Adipocyte (in vitro differentiated cells): ENCODE measurements around the gene DIP2B.

Experiments
- DNase-seq: peaks from one replicate; pipeline ENCODE4 v3.0.0-alpha.2; 2015; ENCODE audit warnings: low read depth
- H3K27me3 ChIP-seq: replicated peaks from 2 replicates; pipeline ENCODE4 v1.7.0; 2013; ENCODE audit warnings: mild to moderate bottlenecking, low read length, moderate library complexity; ENCODE audit not compliant: control insufficient read depth, insufficient read depth
- H3K36me3 ChIP-seq: 2 replicates; pipeline ENCODE4 v1.7.0; 2013; ENCODE audit warnings: low read length, mild to moderate bottlenecking, moderate library complexity; ENCODE audit not compliant: control insufficient read depth, insufficient read depth, severe bottlenecking
- H3K4me1 ChIP-seq: 2 replicates; pipeline ENCODE4 v1.7.0; 2013; ENCODE audit warnings: mild to moderate bottlenecking, low read length, moderate library complexity; ENCODE audit not compliant: control insufficient read depth, insufficient read depth
- H3K4me3 ChIP-seq: 2 replicates; pipeline ENCODE4 v1.7.0; 2013; ENCODE audit warnings: mild to moderate bottlenecking, low read length, moderate library complexity
- H3K9ac ChIP-seq: 2 replicates; pipeline ENCODE4 v1.7.0; 2013; ENCODE audit warnings: mild to moderate bottlenecking, low read length, moderate library complexity
- H3K9me3 ChIP-seq: 2 replicates; pipeline ENCODE4 v1.7.0; 2013; ENCODE audit warnings: mild to moderate bottlenecking, low read length, moderate library complexity; ENCODE audit not compliant: control insufficient read depth

The DIP2B gene

DNA sequence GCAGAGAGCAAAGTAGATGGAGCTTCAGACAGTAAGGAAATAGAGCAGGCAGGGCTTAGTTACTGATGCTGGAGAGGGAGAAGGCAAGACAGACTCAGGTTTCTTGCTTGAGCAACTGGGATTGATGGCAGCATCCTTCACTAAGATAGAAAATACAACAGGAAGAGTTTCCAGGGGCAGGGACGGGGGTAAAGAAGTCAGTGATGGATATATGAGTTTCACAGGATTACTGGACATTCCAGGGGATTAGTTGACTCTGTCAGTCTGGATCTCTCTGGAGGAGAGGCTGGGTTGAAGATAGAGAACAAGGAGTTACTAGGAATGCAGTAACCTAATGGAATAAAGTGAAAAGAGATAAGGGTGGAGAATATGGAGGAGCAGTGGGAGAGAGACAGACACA lies 184.7 kb downstream of the DIP2B start:
- Histone ChIP-seq H3K27me3 (no peaks in the 10 kb centered on the region), H3K4me3 (no peak overlapping the region), H3K9ac (no peak overlapping the region), H3K9me3 (no peaks in the 10 kb centered on the region), H3K36me3 (peaks cover 39% of the 10 kb centered on the region), H3K4me1 (peaks cover 8% of the 10 kb centered on the region)
- peak; percentile 27 for DNase-seq

DNA sequence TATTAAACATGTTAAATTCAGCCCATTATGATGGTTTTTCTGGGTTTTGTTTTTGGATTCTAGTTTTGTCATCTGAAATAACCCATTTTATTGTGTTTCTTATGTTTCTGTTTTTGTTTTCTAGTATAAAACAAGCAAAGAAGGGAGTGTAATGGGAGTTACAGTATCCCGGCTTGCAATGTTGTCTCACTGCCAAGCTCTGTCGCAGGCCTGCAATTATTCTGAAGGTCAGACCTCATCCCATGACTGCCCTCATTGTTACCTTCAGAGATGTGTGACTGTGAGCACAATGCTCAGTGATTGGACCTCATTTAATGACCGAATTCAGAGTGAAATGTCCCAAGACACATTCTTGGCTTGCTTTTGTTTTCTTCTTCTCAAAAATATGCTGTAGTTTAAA lies 186.1 kb downstream of the DIP2B start:
- peaks cover 45% of the 10 kb centered on the region for H3K36me3 ChIP-seq
- no peaks in the 10 kb centered on the region for H3K27me3 ChIP-seq
- peak; percentile 64 for DNase-seq
- H3K9me3 ChIP-seq = no peaks in the 10 kb centered on the region
- no peak overlapping the region for H3K9ac ChIP-seq
- H3K4me3 ChIP-seq = no peak overlapping the region
- H3K4me1 ChIP-seq = peaks cover 8% of the 10 kb centered on the region

DNA sequence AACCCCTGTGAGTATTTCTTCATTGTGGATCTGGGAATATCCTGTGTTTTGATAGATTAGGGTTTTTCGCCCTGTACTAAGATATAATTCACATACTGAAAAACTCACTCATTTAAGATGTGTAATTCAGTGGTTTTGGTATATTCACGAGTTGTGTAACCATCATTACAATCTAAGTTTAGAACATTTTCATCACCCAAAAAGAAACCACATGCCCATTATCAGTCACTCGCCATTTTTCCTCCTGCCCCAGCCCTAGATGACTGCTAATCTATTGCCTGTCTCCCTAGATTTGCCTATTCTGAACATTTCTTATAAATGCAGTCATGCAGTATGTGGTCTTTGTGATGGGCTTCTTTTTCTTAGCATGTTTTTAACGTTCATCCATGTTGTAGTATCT lies 191.2 kb downstream of the DIP2B start:
- peaks cover 68% of the 10 kb centered on the region for H3K36me3 ChIP-seq
- H3K4me1 ChIP-seq = peaks cover 4% of the 10 kb centered on the region
- H3K27me3 ChIP-seq = no peaks in the 10 kb centered on the region
- H3K4me3 ChIP-seq = no peak overlapping the region
- DNase-seq = no peak
- no peak overlapping the region for H3K9ac ChIP-seq
- no peaks in the 10 kb centered on the region for H3K9me3 ChIP-seq

DNA sequence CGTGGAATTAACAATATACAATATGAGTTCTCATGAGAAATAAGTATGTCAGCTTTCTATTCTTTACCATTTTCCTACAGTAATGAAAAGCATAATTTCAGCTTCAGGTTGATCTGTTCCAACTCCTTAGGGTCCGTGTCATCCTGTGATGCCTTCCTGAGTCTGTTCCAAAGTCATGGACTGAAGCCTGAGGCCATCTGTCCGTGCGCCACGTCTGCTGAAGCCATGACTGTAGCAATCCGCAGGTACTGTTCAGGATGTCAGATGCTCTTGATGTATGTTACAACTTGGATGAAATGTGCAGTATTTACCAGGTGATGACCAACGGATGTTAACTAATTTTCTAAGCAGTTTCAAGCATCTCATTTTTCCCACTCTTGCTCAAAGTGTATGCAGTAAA lies 192.1 kb downstream of the DIP2B start:
- peaks cover 69% of the 10 kb centered on the region for H3K36me3 ChIP-seq
- no peaks in the 10 kb centered on the region for H3K9me3 ChIP-seq
- H3K9ac ChIP-seq = no peak overlapping the region
- no peaks in the 10 kb centered on the region for H3K27me3 ChIP-seq
- DNase-seq = no peak
- no peak overlapping the region for H3K4me3 ChIP-seq
- H3K4me1 ChIP-seq = no peaks in the 10 kb centered on the region

DNA sequence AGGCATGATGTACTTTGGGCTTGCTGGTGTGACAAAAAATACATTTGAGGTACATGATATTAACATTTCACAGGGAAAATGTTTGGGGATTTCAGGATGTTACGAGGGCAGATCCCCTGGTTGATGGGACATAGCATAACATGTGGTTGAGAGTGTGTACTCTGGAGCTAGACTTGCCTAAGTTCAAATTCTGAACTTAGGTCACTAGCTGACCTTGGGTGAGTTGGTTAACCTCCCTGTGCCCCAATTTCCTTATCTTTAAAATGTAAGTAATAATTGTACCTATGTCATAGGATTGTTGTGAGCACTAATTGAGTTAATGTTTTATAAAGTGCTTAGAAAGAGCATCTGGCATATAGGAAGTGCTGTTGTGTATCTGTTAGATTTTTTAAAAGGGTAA lies 194.4 kb downstream of the DIP2B start:
- DNase-seq = no peak
- Histone ChIP-seq H3K9me3 (no peaks in the 10 kb centered on the region), H3K9ac (no peak overlapping the region), H3K27me3 (no peaks in the 10 kb centered on the region), H3K4me1 (no peaks in the 10 kb centered on the region), H3K36me3 (peaks cover 57% of the 10 kb centered on the region), H3K4me3 (no peak overlapping the region)

DNA sequence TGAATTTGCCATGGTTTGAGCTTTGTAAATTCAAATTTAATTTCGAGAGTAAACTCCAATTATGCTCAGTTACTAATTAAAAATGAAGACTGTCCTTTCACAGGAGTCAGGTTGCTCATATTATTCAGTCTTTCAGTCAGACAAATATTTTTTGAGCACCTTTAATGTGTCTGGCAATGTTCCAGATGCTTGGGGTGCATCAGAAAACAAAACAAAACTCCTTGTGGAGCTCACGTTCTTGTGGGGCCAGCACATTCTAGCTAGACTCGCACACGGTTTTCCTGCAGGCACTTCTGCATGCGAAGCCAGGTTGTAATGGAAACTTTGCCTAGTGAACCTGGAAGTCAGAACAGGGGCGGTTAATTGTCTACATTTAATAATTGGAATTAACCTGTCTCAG lies 195.2 kb downstream of the DIP2B start:
- no peaks in the 10 kb centered on the region for H3K9me3 ChIP-seq
- H3K9ac ChIP-seq = no peak overlapping the region
- peaks cover 63% of the 10 kb centered on the region for H3K36me3 ChIP-seq
- H3K4me3 ChIP-seq = no peak overlapping the region
- DNase-seq = no peak
- H3K4me1 ChIP-seq = no peaks in the 10 kb centered on the region
- no peaks in the 10 kb centered on the region for H3K27me3 ChIP-seq

DNA sequence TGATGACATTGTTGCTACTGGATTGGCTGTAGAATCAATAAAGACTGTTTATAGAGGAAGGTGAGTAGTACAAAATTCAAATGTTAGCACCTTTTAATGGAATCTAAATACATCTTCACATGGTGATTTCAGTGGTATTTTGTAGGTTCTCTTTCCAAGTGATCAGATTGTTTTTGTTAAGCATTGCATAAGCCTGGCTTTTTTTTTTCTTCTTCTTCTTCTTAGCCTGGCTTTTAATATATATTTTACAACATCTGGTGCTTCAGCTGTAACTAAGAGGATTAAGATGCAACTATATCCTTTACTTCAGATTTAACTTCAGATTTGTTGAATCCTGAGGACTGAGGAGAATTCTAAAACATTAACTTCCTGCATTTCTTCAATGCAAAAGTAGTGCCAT lies 201.8 kb downstream of the DIP2B start:
- Histone ChIP-seq H3K9me3 (no peaks in the 10 kb centered on the region), H3K27me3 (no peaks in the 10 kb centered on the region), H3K36me3 (peaks cover 33% of the 10 kb centered on the region), H3K9ac (no peak overlapping the region), H3K4me3 (no peak overlapping the region), H3K4me1 (peaks cover 9% of the 10 kb centered on the region)
- DNase-seq = peak; percentile 80

DNA sequence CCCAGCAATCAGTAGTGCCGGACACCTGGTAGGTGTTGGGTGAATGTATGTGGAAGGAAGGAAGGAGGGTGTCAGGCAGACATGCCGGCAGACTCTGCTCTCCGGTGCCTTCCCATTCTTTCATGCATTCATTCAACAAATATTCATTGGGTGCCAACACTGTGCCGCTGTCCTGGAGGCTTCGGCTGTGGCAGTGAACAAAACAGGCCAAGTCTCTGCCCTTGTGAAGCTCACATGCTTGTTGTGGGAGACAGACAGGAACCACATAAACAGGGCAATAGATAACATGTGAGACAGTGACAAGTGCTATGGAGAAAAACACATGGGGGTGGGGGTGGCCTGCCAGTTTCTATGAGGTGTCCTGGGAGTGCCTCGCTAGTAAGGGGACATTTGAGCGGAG lies 202.6 kb downstream of the DIP2B start:
- Histone ChIP-seq H3K9ac (no peak overlapping the region), H3K36me3 (peaks cover 39% of the 10 kb centered on the region), H3K4me3 (no peak overlapping the region), H3K27me3 (no peaks in the 10 kb centered on the region), H3K9me3 (no peaks in the 10 kb centered on the region), H3K4me1 (peaks cover 9% of the 10 kb centered on the region)
- no peak for DNase-seq

DNA sequence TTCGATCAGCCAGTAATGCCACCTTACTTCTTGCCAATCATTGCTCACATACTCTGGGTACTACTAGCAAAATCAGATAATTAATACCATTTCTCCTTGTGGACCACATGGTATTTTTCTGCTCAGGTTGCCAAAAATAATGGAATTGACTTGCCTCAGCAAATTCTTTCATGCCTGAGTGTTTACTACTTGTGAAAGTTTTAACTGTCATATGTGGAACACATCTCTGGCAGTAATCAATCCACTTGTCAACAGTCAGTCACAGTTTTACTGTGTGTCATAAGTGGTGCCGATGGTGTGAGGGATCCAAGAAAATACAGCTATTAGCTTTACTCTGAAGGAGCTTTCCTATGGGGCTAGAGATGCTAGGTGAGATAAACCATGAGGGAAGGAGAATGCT lies 203.8 kb downstream of the DIP2B start:
- peaks cover 9% of the 10 kb centered on the region for H3K4me1 ChIP-seq
- H3K9me3 ChIP-seq = no peaks in the 10 kb centered on the region
- DNase-seq = no peak
- no peak overlapping the region for H3K4me3 ChIP-seq
- no peaks in the 10 kb centered on the region for H3K27me3 ChIP-seq
- H3K36me3 ChIP-seq = peaks cover 39% of the 10 kb centered on the region
- H3K9ac ChIP-seq = no peak overlapping the region

DNA sequence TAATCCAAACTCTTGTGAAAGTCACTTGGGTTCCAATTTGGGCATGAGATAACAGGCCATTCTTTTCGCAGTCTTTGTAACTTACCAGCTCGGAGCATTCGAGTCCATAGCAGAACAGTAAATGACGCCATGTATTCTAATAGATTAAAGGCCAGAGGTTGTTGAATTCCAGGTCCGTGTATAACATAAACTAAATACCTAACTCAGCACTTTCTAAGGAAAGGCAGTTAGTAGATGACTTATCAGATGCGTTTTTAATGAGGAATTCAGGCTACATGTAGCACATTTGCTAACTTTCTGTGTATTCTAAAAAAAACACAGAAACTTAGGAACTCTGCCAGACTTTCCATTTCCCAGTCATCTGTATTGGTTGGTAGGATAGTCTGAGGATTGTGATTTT lies 206.3 kb downstream of the DIP2B start:
- H3K36me3 ChIP-seq = peaks cover 37% of the 10 kb centered on the region
- H3K9ac ChIP-seq = no peak overlapping the region
- H3K4me1 ChIP-seq = peaks cover 9% of the 10 kb centered on the region
- no peaks in the 10 kb centered on the region for H3K27me3 ChIP-seq
- DNase-seq = no peak
- no peaks in the 10 kb centered on the region for H3K9me3 ChIP-seq
- H3K4me3 ChIP-seq = no peak overlapping the region

DNA sequence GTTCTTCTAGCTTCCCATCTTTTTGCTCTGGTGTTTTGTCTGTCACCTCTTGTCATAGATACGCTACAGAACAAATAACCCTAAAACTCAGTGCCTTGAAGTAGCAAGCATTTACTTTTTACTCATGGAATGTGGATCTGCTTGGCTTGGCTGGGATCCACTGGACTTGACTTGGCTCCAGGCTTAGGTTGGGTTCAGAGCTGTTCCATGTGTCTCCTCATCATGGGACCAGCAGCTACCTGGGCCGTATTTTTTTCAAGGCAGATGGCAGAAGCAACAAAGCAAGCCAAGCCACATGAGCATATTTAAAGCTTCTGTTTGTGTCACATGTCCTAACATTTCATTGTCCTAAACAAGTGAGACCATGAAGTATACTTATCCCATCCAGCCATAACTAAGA lies 210.4 kb downstream of the DIP2B start:
- H3K4me1 ChIP-seq = peaks cover 5% of the 10 kb centered on the region
- H3K9me3 ChIP-seq = no peaks in the 10 kb centered on the region
- peaks cover 41% of the 10 kb centered on the region for H3K36me3 ChIP-seq
- H3K9ac ChIP-seq = no peak overlapping the region
- no peaks in the 10 kb centered on the region for H3K27me3 ChIP-seq
- DNase-seq = peak; percentile 29
- no peak overlapping the region for H3K4me3 ChIP-seq

DNA sequence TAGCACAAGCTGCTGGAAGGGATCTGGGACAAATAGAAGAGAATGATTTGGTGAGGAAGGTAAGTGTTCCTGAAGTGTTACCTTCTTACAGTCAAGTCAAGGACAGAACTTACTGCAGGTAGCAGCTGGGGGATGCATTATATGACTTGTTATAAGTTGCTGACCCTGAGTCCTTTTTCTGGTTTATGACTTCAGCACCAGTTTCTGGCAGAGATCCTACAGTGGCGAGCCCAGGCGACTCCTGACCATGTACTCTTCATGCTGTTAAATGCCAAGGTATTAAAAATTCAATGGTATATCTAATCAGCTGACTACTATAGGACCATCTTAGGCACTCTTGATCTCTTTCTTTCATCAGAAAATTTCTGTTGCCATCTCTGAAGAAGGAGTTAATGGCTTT lies 214.0 kb downstream of the DIP2B start:
- H3K36me3 ChIP-seq = peaks cover 51% of the 10 kb centered on the region
- H3K4me1 ChIP-seq = peaks cover 17% of the 10 kb centered on the region
- H3K27me3 ChIP-seq = no peaks in the 10 kb centered on the region
- DNase-seq = no peak
- no peaks in the 10 kb centered on the region for H3K9me3 ChIP-seq
- no peak overlapping the region for H3K9ac ChIP-seq
- H3K4me3 ChIP-seq = no peak overlapping the region
